ENCODE measurements around the gene ARID3C.

DNA sequence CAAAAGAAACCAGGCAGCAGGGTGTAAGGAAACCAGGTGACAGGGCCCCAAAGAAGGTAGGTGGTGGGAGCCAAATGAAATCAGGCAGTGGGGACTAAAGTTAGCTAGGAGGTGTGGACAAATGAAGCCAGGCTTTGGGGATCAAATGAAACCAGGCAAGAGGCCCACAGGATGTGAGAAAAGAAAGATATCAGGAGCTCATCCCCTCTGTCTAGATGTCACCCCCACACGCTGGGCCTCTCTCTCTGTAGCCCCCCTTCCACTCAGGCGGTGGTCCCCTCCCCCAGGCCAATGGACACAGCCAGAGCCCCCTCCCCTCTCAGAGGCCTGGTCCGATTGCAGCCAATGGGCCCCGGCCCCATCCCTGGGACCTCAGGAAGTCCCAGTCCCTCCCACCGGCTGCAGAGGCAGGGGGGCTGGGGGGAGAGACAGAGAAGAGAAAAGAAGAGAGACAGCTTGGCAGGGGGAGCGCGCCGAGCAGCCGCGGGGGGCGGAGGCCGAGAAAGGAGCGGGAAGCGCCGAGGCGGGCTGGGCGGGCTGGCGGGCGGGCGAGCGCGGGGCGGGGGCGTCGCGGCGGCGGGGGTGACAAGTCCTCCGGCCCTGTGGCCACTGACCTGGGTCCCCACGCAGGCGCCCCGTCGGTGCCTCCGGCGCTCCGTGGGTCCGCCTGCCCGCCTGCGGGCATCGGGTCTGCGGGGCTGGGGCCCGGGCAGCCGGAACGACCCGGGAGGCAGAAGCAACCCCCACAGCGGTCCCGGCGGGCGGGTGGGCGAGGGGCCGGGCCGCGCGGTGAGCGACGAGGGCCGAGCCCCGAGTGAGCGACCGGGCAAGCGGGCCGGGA, 51.2 kb downstream of the ARID3C start:
- TF ChIP-seq CTCF (IDR thresholded peaks at IDR 0.05): no peak
- TF ChIP-seq POLR2A (IDR thresholded peaks at IDR 0.05): no peak
